NCI-H1436 treated with DMSO at 0.1 percent for 48 hours (cell line): Measurements from ENCODE around the gene KIF24.
"Not testable (repeated sequence)": the region's sequence is repeated elsewhere in the genome, so short reads cannot be mapped to it uniquely, and the experiment has no call there.

Experiments used
- DNase-seq: peaks from one replicate; lab custom pipeline; 2025; lab: John Stamatoyannopoulos, UW

KIF24 gene

DNA sequence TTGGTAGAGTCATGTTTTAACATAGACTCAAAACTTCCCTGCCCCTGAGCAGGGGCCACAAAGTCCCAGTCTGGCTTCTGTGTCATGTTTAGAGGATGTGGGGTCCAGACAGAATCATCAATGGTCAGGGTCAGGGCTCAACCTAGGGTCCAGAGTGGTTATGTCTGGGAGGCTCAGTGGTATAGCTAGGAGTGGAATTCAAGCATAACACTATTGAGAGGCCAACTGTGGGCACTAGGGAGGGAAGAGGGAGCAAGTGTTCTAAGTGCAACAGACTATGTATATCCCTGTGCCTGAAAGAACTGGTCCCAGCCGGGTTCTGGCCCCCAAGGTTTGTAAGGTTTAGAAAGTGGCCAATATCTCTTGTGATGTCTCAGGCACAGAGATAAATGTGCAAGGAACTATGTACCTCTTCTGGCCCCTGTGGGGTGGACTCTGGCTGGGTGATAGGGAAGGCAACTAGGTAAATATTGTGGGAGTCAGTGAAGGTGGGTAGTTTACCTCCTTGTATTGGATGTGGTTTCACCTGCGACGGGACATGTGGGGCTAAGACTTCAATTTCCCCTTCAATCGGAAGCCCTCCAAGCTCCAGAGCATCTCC, 33.6 kb upstream of the KIF24 start:
- no peak for DNase-seq

GRCh38 chr9:34352957-34353356, 23.9 kb upstream of the KIF24 start:
- not testable (repeated sequence) for DNase-seq

DNA sequence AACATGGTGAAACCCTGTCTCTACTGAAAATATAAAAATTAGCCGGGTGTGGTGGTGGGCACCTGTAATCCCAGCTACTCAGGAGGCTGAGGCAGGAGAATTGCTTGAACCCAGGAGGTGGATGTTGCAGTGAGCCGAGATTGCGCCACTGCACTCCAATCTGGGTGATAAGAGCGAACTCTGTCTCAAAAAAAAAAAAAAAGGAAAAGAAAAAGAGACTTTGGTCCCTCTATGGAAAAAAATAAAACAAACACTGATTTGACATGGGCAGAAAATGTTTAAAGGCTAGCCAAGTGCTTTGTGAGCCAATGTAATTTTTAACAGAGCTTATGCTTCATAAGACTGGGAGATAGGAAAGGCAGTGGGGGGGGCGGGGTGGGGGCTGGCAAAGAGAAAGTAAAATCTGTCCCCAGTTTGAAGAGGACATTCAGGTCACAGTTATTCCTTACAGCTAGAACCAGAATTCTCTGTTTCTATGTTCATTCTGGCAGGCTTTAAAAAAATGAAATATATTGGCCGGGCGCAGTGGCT, 23.1 kb upstream of the KIF24 start:
- not testable (repeated sequence) for DNase-seq

GRCh38 chr9:34349324-34349723, 20.3 kb upstream of the KIF24 start:
- DNase-seq = no peak

GRCh38 chr9:34347800-34348158, 18.7 kb upstream of the KIF24 start:
- DNase-seq = no peak

GRCh38 chr9:34346873-34347799, 18.1 kb upstream of the KIF24 start:
- DNase-seq = no peak

- no peak for DNase-seq
Measured at GRCh38 chr9:34343605-34344004, 14.5 kb upstream of the KIF24 start.

- no peak for DNase-seq
Measured at GRCh38 chr9:34343090-34343489, 14.0 kb upstream of the KIF24 start.

DNA sequence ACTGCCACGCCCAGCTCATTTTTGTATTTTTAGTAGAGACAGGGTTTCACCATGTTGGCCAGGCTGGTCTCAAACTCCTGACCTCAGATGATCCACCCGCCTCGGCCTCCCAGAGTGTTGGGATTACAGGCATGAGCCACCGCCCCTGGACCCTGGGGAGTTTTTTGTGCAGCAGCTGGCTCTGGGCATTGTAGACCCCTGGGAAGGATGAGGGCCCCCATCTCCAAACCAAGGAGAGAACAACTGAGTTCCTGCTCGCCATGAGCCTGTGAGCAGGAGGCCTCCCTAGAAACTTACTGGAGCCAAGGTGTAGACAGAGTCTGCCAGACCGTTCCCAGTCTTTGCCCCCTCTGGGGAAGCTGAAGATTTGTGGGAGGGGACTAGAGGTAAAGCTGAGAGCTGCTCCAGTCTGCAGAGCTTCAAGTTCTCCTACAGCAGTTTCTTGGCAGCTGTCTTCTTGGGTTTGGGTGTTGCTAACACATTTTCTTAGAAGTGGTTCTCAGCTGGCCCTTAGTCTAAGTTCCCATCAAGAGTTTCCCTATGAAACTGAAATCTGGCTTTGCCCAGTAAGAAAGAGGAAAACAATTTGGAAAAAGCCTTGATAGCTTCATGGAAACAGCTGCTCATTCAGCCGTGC, 12.7 kb upstream of the KIF24 start:
- DNase-seq = no peak

DNA sequence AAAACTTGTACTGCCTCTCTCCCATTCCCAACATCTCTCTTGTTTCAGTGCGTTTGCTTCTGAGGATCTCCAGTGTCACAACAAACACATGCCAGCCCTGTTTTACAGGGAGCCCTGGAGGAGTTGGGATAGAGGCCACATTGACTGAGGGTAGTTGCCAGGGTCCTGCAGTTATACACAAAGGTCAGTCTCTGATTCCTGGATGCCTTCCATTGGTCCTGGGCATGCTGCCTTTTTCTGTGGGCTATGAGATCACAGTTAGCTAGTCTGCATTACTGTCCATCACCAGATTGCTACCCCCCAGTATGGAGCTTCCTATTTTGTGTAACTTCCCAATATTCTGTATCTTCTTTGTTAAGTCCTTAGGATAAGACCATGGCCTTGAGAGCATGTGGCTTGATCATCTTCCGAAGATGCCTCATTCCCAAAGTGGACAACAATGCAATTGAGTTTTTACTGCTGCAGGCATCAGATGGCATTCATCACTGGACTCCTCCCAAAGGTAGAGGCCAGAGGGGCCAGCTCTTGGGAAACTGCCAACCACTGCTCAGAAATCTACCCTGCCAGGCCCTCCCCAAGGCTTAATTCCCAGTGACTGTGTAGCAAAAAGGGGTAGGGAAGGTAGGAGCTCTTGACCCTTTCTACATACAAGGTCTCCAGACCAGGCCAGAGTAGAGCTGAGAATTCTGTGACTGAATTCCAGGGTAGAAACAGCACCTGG, 9.8 kb upstream of the KIF24 start:
- DNase-seq = no peak

DNA sequence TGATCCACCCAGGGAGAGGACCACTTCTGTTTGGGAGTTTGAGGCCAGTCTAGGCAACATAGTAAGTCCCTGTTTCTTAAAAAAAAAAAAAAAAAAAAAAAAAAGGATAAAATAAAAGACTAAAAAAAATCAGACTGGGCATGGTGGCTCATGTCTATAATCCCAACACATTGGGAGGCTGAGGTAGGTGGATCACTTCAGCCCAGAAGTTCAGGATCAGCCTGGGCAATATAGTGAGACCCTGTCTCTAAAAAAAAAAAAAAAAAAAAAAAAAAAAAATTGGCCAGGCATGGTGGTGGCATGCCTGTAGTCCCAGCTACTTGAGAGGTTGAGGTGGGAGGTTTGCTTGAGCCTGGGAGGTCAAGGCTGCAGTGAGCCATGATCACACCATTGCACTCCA, 9.0 kb upstream of the KIF24 start:
- not testable (repeated sequence) for DNase-seq

DNA sequence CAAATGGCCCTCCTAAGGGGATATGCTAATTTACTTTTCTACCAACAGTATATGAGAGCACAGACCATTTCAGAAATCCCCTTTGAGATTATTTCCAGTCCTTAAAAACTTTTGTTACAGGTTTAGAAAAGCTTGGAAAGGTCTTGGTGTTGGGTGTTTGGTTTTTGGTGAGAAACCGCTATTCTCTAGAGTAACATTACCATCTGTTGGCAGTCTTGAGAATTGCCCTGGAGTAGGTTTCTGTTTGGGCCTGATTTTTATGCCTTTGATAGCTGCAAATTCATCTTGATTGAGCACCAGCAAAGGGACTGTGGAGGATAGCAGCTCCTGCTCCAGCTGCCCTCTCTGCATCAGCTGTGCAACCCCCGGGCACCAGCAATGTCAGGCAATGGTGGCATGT, 8.3 kb upstream of the KIF24 start:
- DNase-seq = no peak

DNA sequence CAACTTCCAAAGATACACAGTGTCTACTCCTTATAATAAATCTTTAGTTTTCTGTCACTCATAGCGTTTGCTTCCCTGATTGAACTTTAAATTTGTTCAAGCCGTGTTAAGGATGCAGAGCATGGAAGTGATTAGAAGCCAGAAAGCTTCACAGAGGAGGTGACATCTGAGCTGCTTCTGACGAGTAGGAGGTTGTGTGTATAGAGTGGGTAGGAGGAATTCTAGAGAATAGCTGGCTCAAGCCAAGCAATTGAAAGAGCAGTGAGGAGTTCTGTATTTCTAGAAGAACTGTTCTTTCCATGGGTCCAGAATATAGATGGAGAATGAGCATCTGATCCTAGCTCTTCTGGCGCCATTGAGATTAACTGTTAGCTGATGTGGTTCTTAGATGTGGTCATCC, 6.3 kb upstream of the KIF24 start:
- DNase-seq = no peak

- no peak for DNase-seq
Measured at GRCh38 chr9:34334916-34335315, 5.8 kb upstream of the KIF24 start.

GRCh38 chr9:34334337-34334824, 5.3 kb upstream of the KIF24 start:
- DNase-seq = no peak

DNA sequence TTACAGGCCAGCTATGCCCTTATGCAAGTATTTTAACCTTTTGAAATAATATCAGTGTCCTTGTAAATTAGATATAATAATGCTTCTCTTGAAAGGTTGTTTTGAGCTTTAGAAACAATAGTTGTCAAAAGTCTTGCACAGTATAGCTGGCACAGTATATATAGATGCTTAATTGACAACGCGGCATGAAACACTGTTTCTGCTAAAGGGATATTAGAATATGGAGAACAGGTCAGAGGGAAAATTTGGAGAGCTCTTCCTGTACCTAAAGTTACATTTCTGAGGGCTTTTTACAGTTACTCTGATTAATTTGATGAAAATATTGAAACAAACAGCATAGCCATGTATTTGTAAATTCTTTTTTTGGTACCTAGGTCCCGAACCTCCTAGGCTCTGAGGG, 4.8 kb upstream of the KIF24 start:
- no peak for DNase-seq

- no peak for DNase-seq
Measured at GRCh38 chr9:34332076-34332964, 3.3 kb upstream of the KIF24 start.

DNA sequence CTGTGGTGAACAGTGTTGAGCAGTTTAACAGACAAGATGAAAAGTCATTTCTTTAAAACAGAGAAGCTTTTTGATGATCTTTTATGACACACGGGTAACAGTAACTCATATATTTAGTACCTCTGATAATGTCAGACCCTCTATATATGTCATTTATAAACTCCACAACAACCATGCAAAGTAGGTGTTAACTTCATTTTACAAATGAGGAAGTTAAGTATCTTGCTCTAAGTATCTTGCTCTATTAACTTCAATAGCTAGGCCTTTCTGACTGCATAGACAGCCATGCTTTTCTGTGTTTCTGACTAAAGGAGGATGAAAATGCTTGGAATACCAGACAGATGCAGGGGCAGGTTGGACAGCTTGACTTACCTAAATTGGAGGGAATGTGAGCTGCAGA, 2.1 kb upstream of the KIF24 start:
- no peak for DNase-seq

DNA sequence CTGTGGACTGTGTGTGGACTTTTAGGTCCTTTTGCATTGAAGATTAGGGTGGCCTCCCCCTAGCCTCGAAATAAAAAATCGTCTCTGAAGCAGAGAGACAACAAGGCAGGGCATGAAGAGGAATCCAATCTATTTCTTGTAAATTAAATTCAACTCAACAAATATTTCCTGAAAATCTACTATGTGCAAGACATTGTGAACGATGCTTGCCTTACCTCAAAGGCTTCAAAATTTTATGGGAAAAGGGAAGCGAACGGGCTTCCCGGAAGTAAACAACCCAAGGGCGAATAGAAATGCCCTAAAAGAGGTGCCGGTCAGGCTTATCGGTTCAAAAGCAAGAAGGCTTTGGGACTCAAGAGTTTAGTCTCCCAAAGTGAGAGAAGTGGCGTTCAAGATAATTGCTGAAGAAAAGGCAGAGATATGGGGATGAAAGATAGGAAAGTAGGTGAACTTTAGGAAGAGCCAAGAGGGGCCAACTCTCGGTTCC, 525 bp downstream of the KIF24 start:
- no peak for DNase-seq

- DNase-seq = no peak
Measured at GRCh38 chr9:34326690-34327089, 2.4 kb downstream of the KIF24 start.
